Thymus (tissue), 14 donors: Measurements from ENCODE around the gene MAFB. TPM values are rescaled to one million over a fixed set of nuclear protein-coding genes. Genes with fewer than 3 reads are reported as not detected.
"Not testable (repeated sequence)": the region's sequence is repeated elsewhere in the genome, so short reads cannot be mapped to it uniquely, and the experiment has no call there.

Source experiments
- DNase-seq, 9 donors: peaks; one replicate each; pipeline ENCODE4 v3.0.0-alpha.2; 2013; ENCODE audit warnings: low spot score in 9 of 9, low read depth in 6 of 9, missing footprints in 1 of 9
- H3K27ac ChIP-seq, 2 donors: one replicate each; pipeline ENCODE4 v1.5.1; 2013; ENCODE audit warnings: control low read depth in 1 of 2, low read depth in 1 of 2, low read length in 1 of 2, mild to moderate bottlenecking in 1 of 2, moderate library complexity in 1 of 2
- H3K27me3 ChIP-seq, 2 donors: one replicate each; pipeline ENCODE4 v1.5.1; 2013; ENCODE audit warnings: low read length in 1 of 2; ENCODE audit not compliant: control insufficient read depth in 2 of 2, insufficient read depth in 1 of 2
- H3K36me3 ChIP-seq, 2 donors: one replicate each; pipeline ENCODE4 v1.5.1; 2013; ENCODE audit warnings: low read length in 1 of 2, mild to moderate bottlenecking in 1 of 2, moderate library complexity in 1 of 2; ENCODE audit not compliant: control insufficient read depth in 2 of 2, insufficient read depth in 2 of 2
- H3K4me1 ChIP-seq, 2 donors: one replicate each; pipeline ENCODE4 v1.5.1; 2013; ENCODE audit warnings: low read length in 2 of 2; ENCODE audit not compliant: control insufficient read depth in 2 of 2, insufficient read depth in 2 of 2
- H3K4me3 ChIP-seq, 2 donors: one replicate each; pipeline ENCODE4 v1.5.1; 2013; ENCODE audit warnings: low read length in 2 of 2, control low read depth in 1 of 2, mild to moderate bottlenecking in 1 of 2
- H3K9me3 ChIP-seq, 2 donors: one replicate each; pipeline ENCODE4 v1.5.1; 2013; ENCODE audit warnings: low read length in 1 of 2, mild to moderate bottlenecking in 1 of 2; ENCODE audit not compliant: control insufficient read depth in 2 of 2, insufficient read depth in 1 of 2
- whole genome bisulfite sequencing: extraction: QIAGEN DNeasy Blood & Tissue Kit; methylation state at CpG from one replicate; pipeline ENCODE4 v1.1.7; 2013; 5-methylcytosine and 5-hydroxymethylcytosine counted together
- long read RNA-seq, 10 donors: transcript quantifications; one replicate each; lab custom pipeline, GENCODE V29; 2026
- polyA plus RNA-seq: library from polyadenylated mRNA; stranded (reverse); fragments of 200-250 nt; gene quantifications from one replicate; pipeline ENCODE4 v1.2.3, GENCODE V29; 2013
- total RNA-seq: library from RNA; stranded (reverse); fragments of 120-200 nt; gene quantifications from one replicate; pipeline ENCODE4 v1.2.4, GENCODE V29; 2013
- donor health status: healthy.

Gene MAFB
- total RNA-seq = 3.5 TPM
- polyA plus RNA-seq = 26.1 TPM
- long read RNA-seq, donor 1 = 0 reads
- long read RNA-seq, donor 2, transcript MAFB-201 (1 exons, 3,393 nt) = major isoform, 15 of 15 reads
- long read RNA-seq, donor 2, partial matches to known transcripts = 0 of 15 reads
- long read RNA-seq, donor 2, other reads (novel, unspliced or antisense) = 0 of 15 reads
- long read RNA-seq, donor 3, transcript MAFB-201 (1 exons, 3,393 nt) = major isoform, 11 of 11 reads
- long read RNA-seq, donor 3, partial matches to known transcripts = 0 of 11 reads
- long read RNA-seq, donor 3, other reads (novel, unspliced or antisense) = 0 of 11 reads
- long read RNA-seq, donor 4, transcript MAFB-201 (1 exons, 3,393 nt) = major isoform, 12 of 12 reads
- long read RNA-seq, donor 4, partial matches to known transcripts = 0 of 12 reads
- long read RNA-seq, donor 4, other reads (novel, unspliced or antisense) = 0 of 12 reads
- long read RNA-seq, donor 5, transcript MAFB-201 (1 exons, 3,393 nt) = major isoform, 42 of 42 reads
- long read RNA-seq, donor 5, partial matches to known transcripts = 0 of 42 reads
- long read RNA-seq, donor 5, other reads (novel, unspliced or antisense) = 0 of 42 reads
- long read RNA-seq, donor 6, transcript MAFB-201 (1 exons, 3,393 nt) = major isoform, 10 of 10 reads
- long read RNA-seq, donor 6, partial matches to known transcripts = 0 of 10 reads
- long read RNA-seq, donor 6, other reads (novel, unspliced or antisense) = 0 of 10 reads
- long read RNA-seq, donor 7, transcript MAFB-201 (1 exons, 3,393 nt) = major isoform, 7 of 7 reads
- long read RNA-seq, donor 7, partial matches to known transcripts = 0 of 7 reads
- long read RNA-seq, donor 7, other reads (novel, unspliced or antisense) = 0 of 7 reads
- long read RNA-seq, donor 8, transcript MAFB-201 (1 exons, 3,393 nt) = major isoform, 6 of 6 reads
- long read RNA-seq, donor 8, partial matches to known transcripts = 0 of 6 reads
- long read RNA-seq, donor 8, other reads (novel, unspliced or antisense) = 0 of 6 reads
- long read RNA-seq, donor 9, transcript MAFB-201 (1 exons, 3,393 nt) = major isoform, 7 of 7 reads
- long read RNA-seq, donor 9, partial matches to known transcripts = 0 of 7 reads
- long read RNA-seq, donor 9, other reads (novel, unspliced or antisense) = 0 of 7 reads
- long read RNA-seq, donor 10, transcript MAFB-201 (1 exons, 3,393 nt) = major isoform, 15 of 15 reads
- long read RNA-seq, donor 10, partial matches to known transcripts = 0 of 15 reads
- long read RNA-seq, donor 10, other reads (novel, unspliced or antisense) = 0 of 15 reads

- Histone ChIP-seq H3K4me1 (peaks cover 10 to 18% of the 10 kb centered on the region in 2 donors), H3K27me3 (peaks cover 93 to 99% of the 10 kb centered on the region in 2 donors), H3K36me3 (no peaks in the 10 kb centered on the region), H3K9me3 (peaks cover 0 to 4% of the 10 kb centered on the region in 2 donors), H3K27ac (peak within 1 kb of the TSS; percentile 71 to 85), H3K4me3 (peak within 1 kb of the TSS; percentile 37 to 60)
- under 1% methylated on average over 85 of the region's 85 CpGs for WGBS
- peak; percentile 41 to 90 (median 64) for DNase-seq
Measured at GRCh38 chr20:40689100-40689942, at the start of gene MAFB. Gene MAFB, minus strand, starts transcription at chr20:40689236. Its CDS starts 386 bp downstream, at chr20:40688850.

DNA sequence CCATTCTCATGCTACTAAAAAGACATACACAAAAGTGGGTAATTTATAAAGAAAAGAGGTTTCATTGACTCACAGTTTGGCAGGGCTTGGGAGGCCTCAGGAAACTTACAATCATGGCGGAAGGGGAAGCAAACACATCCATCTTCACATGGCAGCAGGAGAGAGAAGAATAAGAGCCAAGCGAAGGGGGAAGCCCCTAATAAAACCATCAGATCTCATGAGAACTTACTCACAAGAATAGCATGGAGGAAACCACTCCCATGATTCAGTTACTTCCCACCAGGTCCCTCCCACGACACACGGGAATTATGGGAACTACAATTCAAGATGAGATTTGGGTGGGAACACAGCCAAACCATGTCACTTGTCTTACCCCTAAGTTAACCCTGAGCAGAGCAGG, 47.4 kb upstream of the MAFB start:
- not testable (repeated sequence) for H3K4me1 ChIP-seq, H3K36me3 ChIP-seq, H3K9me3 ChIP-seq, DNase-seq, H3K4me3 ChIP-seq, H3K27me3 ChIP-seq, H3K27ac ChIP-seq
- WGBS = 95% methylated on average over 4 of the region's 4 CpGs

GRCh38 chr20:40728996-40729395, 40.0 kb upstream of the MAFB start:
- Histone ChIP-seq H3K4me3 (no peak overlapping the region), H3K4me1 (no peaks in the 10 kb centered on the region), H3K27ac (no peak overlapping the region), H3K36me3 (no peaks in the 10 kb centered on the region), H3K9me3 (no peaks in the 10 kb centered on the region), H3K27me3 (no peaks in the 10 kb centered on the region)
- WGBS = 84% methylated on average over 2 of the region's 2 CpGs
- no peak for DNase-seq

DNA sequence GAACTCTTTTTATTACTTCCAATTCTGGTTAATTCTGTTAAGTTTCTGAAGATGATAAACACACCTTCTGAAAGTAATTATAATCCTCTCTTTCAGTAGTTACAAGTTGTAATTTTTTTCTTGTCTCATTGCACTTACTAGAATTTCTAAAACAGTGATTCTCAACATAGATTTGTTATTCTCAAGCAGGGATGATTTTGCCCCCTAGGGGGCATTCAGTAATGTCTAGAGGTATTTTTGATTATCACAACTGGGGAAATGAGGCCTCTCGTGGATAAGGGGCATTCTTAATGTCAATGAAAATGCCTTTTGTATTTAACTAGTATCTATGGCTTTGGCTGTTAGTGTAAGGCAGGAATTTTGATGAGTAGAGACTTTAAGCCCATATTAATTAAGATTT, 39.4 kb upstream of the MAFB start:
- WGBS = 84% methylated on average over 1 of the region's 1 CpG
- no peak for DNase-seq
- no peak overlapping the region for H3K4me3 ChIP-seq
- H3K4me1 ChIP-seq = no peaks in the 10 kb centered on the region
- H3K27me3 ChIP-seq = no peaks in the 10 kb centered on the region
- no peaks in the 10 kb centered on the region for H3K36me3 ChIP-seq
- H3K27ac ChIP-seq = no peak overlapping the region
- no peaks in the 10 kb centered on the region for H3K9me3 ChIP-seq

DNA sequence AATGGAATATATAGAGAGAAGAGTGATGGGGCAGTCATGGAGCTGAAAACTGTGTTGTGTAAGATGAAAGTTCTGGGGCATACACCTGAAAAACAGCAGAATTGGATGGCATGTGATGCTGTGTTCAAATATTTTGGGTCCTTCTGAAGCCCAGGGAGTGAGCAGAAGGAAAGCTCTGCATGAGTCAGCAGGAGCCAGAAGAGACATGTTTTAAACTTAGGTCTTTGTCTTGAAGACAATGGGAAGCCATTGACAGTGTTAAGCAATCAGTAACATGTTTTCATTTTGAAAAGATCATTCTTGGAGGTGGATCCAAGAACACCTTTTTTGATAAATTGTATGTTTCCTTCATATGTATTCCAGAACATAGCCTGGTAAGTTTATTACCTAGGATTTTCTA, 38.9 kb upstream of the MAFB start:
- H3K27me3 ChIP-seq = no peaks in the 10 kb centered on the region
- H3K9me3 ChIP-seq = no peaks in the 10 kb centered on the region
- no peaks in the 10 kb centered on the region for H3K36me3 ChIP-seq
- DNase-seq = no peak
- no peaks in the 10 kb centered on the region for H3K4me1 ChIP-seq
- H3K27ac ChIP-seq = no peak overlapping the region
- H3K4me3 ChIP-seq = no peak overlapping the region

DNA sequence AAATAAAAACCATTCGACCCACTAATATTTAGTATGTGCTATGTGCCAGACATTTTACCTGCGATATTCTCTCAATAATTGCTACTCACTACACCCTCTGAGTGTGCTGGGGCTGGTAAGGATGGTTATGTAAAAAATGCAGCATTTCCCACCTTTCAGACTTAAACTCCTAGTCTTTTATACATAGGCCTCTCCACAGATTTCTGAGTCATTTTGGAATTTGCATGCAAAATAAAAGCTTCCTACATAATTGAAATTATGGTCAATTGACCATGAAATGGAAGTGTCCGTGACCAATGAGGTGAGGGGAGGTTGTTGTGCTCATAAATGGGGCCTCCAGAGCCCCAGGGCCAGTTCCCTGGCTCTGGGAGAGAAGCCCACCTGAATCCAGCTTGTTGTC, 37.7 kb upstream of the MAFB start:
- Histone ChIP-seq H3K27ac (no peak overlapping the region), H3K36me3 (no peaks in the 10 kb centered on the region), H3K27me3 (no peaks in the 10 kb centered on the region), H3K4me3 (no peak overlapping the region), H3K4me1 (no peaks in the 10 kb centered on the region), H3K9me3 (no peaks in the 10 kb centered on the region)
- 94% methylated on average over 3 of the region's 3 CpGs for WGBS
- DNase-seq = no peak

DNA sequence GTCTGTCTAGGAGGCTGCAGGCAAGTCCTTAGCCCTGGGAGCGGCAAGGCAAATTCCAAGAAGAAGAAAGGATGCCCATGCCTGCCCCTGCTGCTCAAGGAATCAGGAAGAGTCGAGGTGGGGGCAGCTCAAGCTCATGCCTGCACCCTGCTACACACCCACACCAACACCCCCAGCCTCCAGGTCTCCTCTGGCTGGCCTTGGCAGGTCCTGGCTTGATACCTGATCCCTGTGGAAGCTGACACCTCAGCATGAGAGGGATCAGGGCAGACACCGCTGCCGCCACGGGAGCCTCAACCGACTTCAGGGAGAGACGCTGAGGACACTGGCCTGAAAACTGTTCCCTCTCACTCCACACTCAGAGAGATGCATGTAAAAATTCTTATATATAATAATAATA, 35.5 kb upstream of the MAFB start:
- DNase-seq = no peak
- Histone ChIP-seq H3K9me3 (no peaks in the 10 kb centered on the region), H3K4me3 (no peak overlapping the region), H3K27ac (no peak overlapping the region), H3K36me3 (no peaks in the 10 kb centered on the region), H3K27me3 (no peaks in the 10 kb centered on the region), H3K4me1 (no peaks in the 10 kb centered on the region)
- WGBS = 86% methylated on average over 7 of the region's 7 CpGs

DNA sequence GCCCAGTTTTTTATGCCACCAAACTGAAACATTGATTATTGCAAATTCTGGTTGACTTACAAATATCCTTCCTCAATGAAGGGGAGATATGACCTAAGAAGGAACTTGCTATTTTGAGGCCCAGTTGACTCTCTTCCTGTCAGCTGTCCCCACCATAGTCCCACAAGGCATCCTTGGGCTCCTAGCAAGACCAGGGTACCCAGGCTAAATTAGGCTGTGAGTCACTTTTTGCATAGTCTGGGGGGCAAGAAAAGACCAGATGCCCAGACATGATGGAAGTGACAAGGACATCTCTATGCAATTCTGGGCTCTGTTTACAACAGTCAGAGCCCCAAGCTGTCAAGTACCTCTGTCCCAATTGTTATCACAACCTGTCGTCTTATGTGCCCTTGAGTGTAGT, 31.8 kb upstream of the MAFB start:
- Histone ChIP-seq H3K27ac (no peak overlapping the region), H3K9me3 (no peaks in the 10 kb centered on the region), H3K36me3 (no peaks in the 10 kb centered on the region), H3K27me3 (peaks cover 0 to 4% of the 10 kb centered on the region in 2 donors), H3K4me1 (no peaks in the 10 kb centered on the region), H3K4me3 (no peak overlapping the region)
- 97% methylated on average over 1 of the region's 1 CpG for WGBS
- DNase-seq = no peak
